Measurements from ENCODE around the gene GOLGA6L10.
A peak's percentile ranks its signal among the peaks of the same experiment; 100 is the strongest.
"Not testable (repeated sequence)": the region's sequence is repeated elsewhere in the genome, so short reads cannot be mapped to it uniquely, and the experiment has no call there.

GOLGA6L10 gene

GRCh38 chr15:82317091-82317489 lies 32.2 kb downstream of the GOLGA6L10 start:
- no peak for DNase-seq

GRCh38 chr15:82316247-82317090 lies 32.8 kb downstream of the GOLGA6L10 start:
- DNase-seq, result not testable (repeated sequence)

- DNase-seq, result no peak
Observed at GRCh38 chr15:82315519-82316246, 33.6 kb downstream of the GOLGA6L10 start.

GRCh38 chr15:82314769-82315518 lies 34.3 kb downstream of the GOLGA6L10 start:
- no peak for DNase-seq

GRCh38 chr15:82313951-82314768 lies 35.1 kb downstream of the GOLGA6L10 start:
- DNase-seq, result not testable (repeated sequence)

- no peak for DNase-seq
Observed at GRCh38 chr15:82313446-82313845, 35.8 kb downstream of the GOLGA6L10 start.

- peak; percentile 81 for DNase-seq
Observed at GRCh38 chr15:82312586-82313349, 36.5 kb downstream of the GOLGA6L10 start.

GRCh38 chr15:82311321-82311720 lies 38.0 kb downstream of the GOLGA6L10 start:
- DNase-seq, result not testable (repeated sequence)

GRCh38 chr15:82309802-82310201 lies 39.5 kb downstream of the GOLGA6L10 start:
- DNase-seq, result no peak

GRCh38 chr15:82307714-82308081 lies 41.6 kb downstream of the GOLGA6L10 start:
- no peak for DNase-seq

GRCh38 chr15:82306791-82307713 lies 42.2 kb downstream of the GOLGA6L10 start:
- DNase-seq, result no peak

GRCh38 chr15:82305621-82306048 lies 43.6 kb downstream of the GOLGA6L10 start:
- DNase-seq, result no peak

GRCh38 chr15:82304778-82305090 lies 44.5 kb downstream of the GOLGA6L10 start:
- no peak for DNase-seq

- DNase-seq, result no peak
Observed at GRCh38 chr15:82303956-82304777, 45.1 kb downstream of the GOLGA6L10 start.

- no peak for DNase-seq
Observed at GRCh38 chr15:82301296-82302016, 47.8 kb downstream of the GOLGA6L10 start.

- no peak for DNase-seq
Observed at GRCh38 chr15:82300883-82301282, 48.4 kb downstream of the GOLGA6L10 start.

- not testable (repeated sequence) for DNase-seq
Observed at GRCh38 chr15:82300326-82300725, 48.9 kb downstream of the GOLGA6L10 start.

GRCh38 chr15:82299511-82299914 lies 49.8 kb downstream of the GOLGA6L10 start:
- DNase-seq, result not testable (repeated sequence)

GRCh38 chr15:82298520-82298919 lies 50.8 kb downstream of the GOLGA6L10 start:
- no peak for DNase-seq
